B cell (primary cell): ENCODE data around the gene LRRC66. TPM values are rescaled to one million over a fixed set of nuclear protein-coding genes. Genes with fewer than 3 reads are reported as not detected.

ENCODE experiments used
- ATAC-seq: fragments of 200-7000 bp; cut with Tn5 transposase; one replicate; pipeline ENCODE4 v1.10.0; 2021; ENCODE audit warnings: low read depth, mild to moderate bottlenecking, moderate number of reproducible peaks, moderate library complexity
- CTCF ChIA-PET: fragments of 350-600 bp; sonication (Branson Sonifier 250); formaldehyde crosslinking; loops from one replicate; lab custom pipeline; 2021; ENCODE audit warnings: antibody characterized with exemption, inconsistent platforms; lab: Charles Lee
- POLR2A ChIA-PET: fragments of 350-600 bp; sonication (Branson Sonifier 250); formaldehyde crosslinking; loops from one replicate; lab custom pipeline; 2021; ENCODE audit warnings: antibody characterized with exemption; lab: Charles Lee
- DNase-seq: peaks from one replicate; pipeline ENCODE4 v3.0.0; 2013
- H2AFZ ChIP-seq: 2 replicates; pipeline ENCODE4 v1.6.1; 2012; ENCODE audit warnings: mild to moderate bottlenecking, low read depth, low read length; ENCODE audit not compliant: insufficient read depth, poor library complexity, severe bottlenecking
- H3K27ac ChIP-seq, 2 donors: 1 replicate in 1 of 2; 2 replicates in 1 of 2; pipeline ENCODE4 v1.5.1; 2012 to 2013; ENCODE audit warnings: low read length in 2 of 2, mild to moderate bottlenecking in 2 of 2, moderate library complexity in 1 of 2
- H3K27me3 ChIP-seq, 4 experiments: fragments of 200-600 bp in 1 of 4; sonication (generic) in 1 of 4; replicated peaks in 1 of 4; 1 replicate in 2 of 4; 2 replicates in 2 of 4; pipeline versions ENCODE4 v1.6.1 to v1.7.0; 2013 to 2016; ENCODE audit warnings: low read length in 3 of 4, mild to moderate bottlenecking in 2 of 4, mixed read lengths in 1 of 4, moderate library complexity in 1 of 4; ENCODE audit not compliant: insufficient read depth in 4 of 4, control insufficient read depth in 3 of 4; ENCODE audit errors: control extremely low read depth in 1 of 4
- H3K36me3 ChIP-seq, 2 experiments: replicated peaks in 1 of 2; 1 replicate in 1 of 2; 2 replicates in 1 of 2; pipeline versions ENCODE4 v1.6.1 to v1.7.1; 2013; ENCODE audit warnings: low read length in 1 of 2; ENCODE audit not compliant: insufficient read depth in 2 of 2, control insufficient read depth in 1 of 2; ENCODE audit errors: control extremely low read depth in 1 of 2, extremely low read depth in 1 of 2
- H3K4me1 ChIP-seq, 2 donors: fragments of 200-600 bp in 1 of 2; sonication (generic) in 1 of 2; 1 replicate in 1 of 2; 2 replicates in 1 of 2; pipeline versions ENCODE4 v1.5.1 to v1.6.1; 2013 to 2017; ENCODE audit warnings: low read length in 2 of 2; ENCODE audit not compliant: control insufficient read depth in 2 of 2, insufficient read depth in 2 of 2
- H3K4me2 ChIP-seq: replicated peaks from 2 replicates; pipeline ENCODE3; 2012; ENCODE audit warnings: mild to moderate bottlenecking, low read depth, low read length; ENCODE audit not compliant: poor library complexity, severe bottlenecking
- H3K4me3 ChIP-seq, 5 experiments: fragments of 200-600 bp in 1 of 5; sonication (generic) in 1 of 5; 1 replicate in 3 of 5; 2 replicates in 2 of 5; pipeline versions ENCODE4 v1.5.1 to v1.7.0; 2011 to 2016; ENCODE audit warnings: low read length in 4 of 5, mild to moderate bottlenecking in 4 of 5, low read depth in 2 of 5, control low read depth in 1 of 5, moderate library complexity in 1 of 5; ENCODE audit not compliant: insufficient read depth in 1 of 5; ENCODE audit errors: control extremely low read depth in 1 of 5, extremely low read depth in 1 of 5
- H3K79me2 ChIP-seq: fragments of 200-600 bp; sonication (generic); one replicate; pipeline ENCODE4 v1.6.0; 2016; ENCODE audit warnings: low read length; ENCODE audit not compliant: control insufficient read depth, insufficient read depth
- H3K9ac ChIP-seq: fragments of 200-600 bp; sonication (generic); 2 replicates; pipeline ENCODE4 v1.6.1; 2017; ENCODE audit warnings: mild to moderate bottlenecking, low read length, moderate library complexity
- H3K9me3 ChIP-seq, 3 donors: one replicate each; pipeline versions ENCODE4 v1.6.1 to v1.7.1; 2013; ENCODE audit warnings: low read length in 2 of 3; ENCODE audit not compliant: control insufficient read depth in 2 of 3, insufficient read depth in 1 of 3; ENCODE audit errors: control extremely low read depth in 1 of 3
- H4K20me1 ChIP-seq: 2 replicates; pipeline ENCODE4 v1.6.0; 2012; ENCODE audit warnings: mild to moderate bottlenecking, low read length; ENCODE audit not compliant: insufficient read depth, control insufficient read depth, poor library complexity, severe bottlenecking
- H3K27ac Mint-ChIP-seq: one replicate; pipeline ENCODE4 v1.8.0; 2021; ENCODE audit warnings: mixed read lengths
- H3K27me3 Mint-ChIP-seq: one replicate; pipeline ENCODE4 v1.8.0; 2021; ENCODE audit warnings: mixed read lengths
- H3K4me1 Mint-ChIP-seq: one replicate; pipeline ENCODE4 v1.8.0; 2021; ENCODE audit warnings: mixed read lengths
- H3K4me3 Mint-ChIP-seq: one replicate; pipeline ENCODE4 v1.8.0; 2021; ENCODE audit warnings: mixed read lengths
- H3K9me3 Mint-ChIP-seq: one replicate; pipeline ENCODE4 v1.8.0; 2022; ENCODE audit warnings: mixed read lengths; ENCODE audit not compliant: insufficient read depth
- CTCF ChIP-seq: fragments of 200-600 bp; IDR thresholded peaks from one replicate; pipeline ENCODE4 v1.8.0; 2022; ENCODE audit warnings: antibody characterized with exemption, mild to moderate bottlenecking
- EZH2 ChIP-seq: IDR thresholded peaks from 2 replicates; pipeline ENCODE4 v1.6.1; 2012; ENCODE audit warnings: borderline replicate concordance, low read depth, mild to moderate bottlenecking, moderate library complexity, low read length; ENCODE audit not compliant: insufficient read depth, poor library complexity, severe bottlenecking
- WGBS: methylation state at CpG from one replicate; pipeline ENCODE4 v1.1.5; 2013; ENCODE audit warnings: missing lambda C conversion rate; ENCODE audit not compliant: insufficient coverage; 5-methylcytosine and 5-hydroxymethylcytosine counted together
- intact Hi-C: fragments of 100-400 bp; cut with micrococcal nuclease; formaldehyde crosslinking; loops from one replicate; pipeline ENCODE4 v1.10.0; 2022
- polyA plus RNA-seq: library from polyadenylated mRNA; depleted of rRNA; stranded (reverse); fragments of >200 nt; gene quantifications from 2 replicates; pipeline ENCODE4 v1.2.3, GENCODE V29; 2012
- total RNA-seq, 2 donors: library from RNA; stranded (reverse); fragments of 120-200 nt in 1 of 2; gene quantifications; 1 replicate in 1 of 2; 2 replicates in 1 of 2; pipeline versions ENCODE4 v1.2.3 to v1.2.4, GENCODE V29; 2013 to 2022

Gene LRRC66
- total and polyA plus RNA-seq, 2 donors (not counting 1 experiment from before 2014, with no cell fraction given) = 0.37 to 0.44 TPM

GRCh38 chr4:52001616-52002015, 18.5 kb downstream of the LRRC66 start:
- H3K4me1 Mint-ChIP-seq = no peaks in the 10 kb centered on the region
- Histone ChIP-seq H3K27me3 (no peaks in the 10 kb centered on the region), H3K4me3 (no peak overlapping the region), H2AFZ (no peak overlapping the region), H3K4me1 (no peaks in the 10 kb centered on the region), H3K9me3 (no peaks in the 10 kb centered on the region), H3K9ac (no peak overlapping the region), H3K4me2 (no peak overlapping the region), H4K20me1 (no peaks in the 10 kb centered on the region), H3K36me3 (no peaks in the 10 kb centered on the region), H3K27ac (no peak overlapping the region), H3K79me2 (no peaks in the 10 kb centered on the region)
- no CpG with 5 or more reads among the region's 2 CpGs for WGBS
- no peak overlapping the region for H3K4me3 Mint-ChIP-seq
- intact Hi-C loops = no loop called here
- H3K9me3 Mint-ChIP-seq = no peaks in the 10 kb centered on the region
- H3K27me3 Mint-ChIP-seq = no peaks in the 10 kb centered on the region
- ATAC-seq (no peak), DNase-seq (no peak)
- TF ChIP-seq EZH2 (no peak), CTCF (no peak)
- no peak overlapping the region for H3K27ac Mint-ChIP-seq
- ChIA-PET POLR2A (no interaction called here), CTCF (no interaction called here)

GRCh38 chr4:51999250-51999649, 20.9 kb downstream of the LRRC66 start:
- ChIA-PET CTCF (no interaction called here), POLR2A (no interaction called here)
- Histone ChIP-seq H3K36me3 (no peaks in the 10 kb centered on the region), H3K79me2 (no peaks in the 10 kb centered on the region), H3K9me3 (peaks cover 0 to 6% (median 0%) of the 10 kb centered on the region in 3 donors), H3K27me3 (no peaks in the 10 kb centered on the region), H3K9ac (no peak overlapping the region), H2AFZ (no peak overlapping the region), H3K4me3 (no peak overlapping the region), H3K4me2 (no peak overlapping the region), H3K27ac (no peak overlapping the region), H3K4me1 (no peaks in the 10 kb centered on the region), H4K20me1 (no peaks in the 10 kb centered on the region)
- no peak for DNase-seq
- no peaks in the 10 kb centered on the region for H3K9me3 Mint-ChIP-seq
- no peaks in the 10 kb centered on the region for H3K27me3 Mint-ChIP-seq
- intact Hi-C loops = no loop called here
- H3K4me3 Mint-ChIP-seq = no peak overlapping the region
- no peaks in the 10 kb centered on the region for H3K4me1 Mint-ChIP-seq
- WGBS = no CpG with 5 or more reads among the region's 5 CpGs
- no peak for ATAC-seq
- no peak overlapping the region for H3K27ac Mint-ChIP-seq
- TF ChIP-seq EZH2 = no peak
